Suprapubic skin (tissue), 4 donors: ENCODE data around the gene MYH16. TPM values are rescaled to one million over a fixed set of nuclear protein-coding genes. Genes with fewer than 3 reads are reported as not detected.
"Not testable (repeated sequence)": the region's sequence is repeated elsewhere in the genome, so short reads cannot be mapped to it uniquely, and the experiment has no call there.

Experiments used
- DNase-seq, 2 donors: peaks; one replicate each; pipeline ENCODE4 v3.0.0-alpha.2; 2019; ENCODE audit warnings: low spot score in 2 of 2
- H3K27ac ChIP-seq: fragments of 200-600 bp; sonication (generic); one replicate; pipeline ENCODE4 v1.5.1; 2019
- H3K27me3 ChIP-seq: fragments of 200-600 bp; sonication (generic); one replicate; pipeline ENCODE4 v1.5.1; 2019
- H3K36me3 ChIP-seq: fragments of 200-600 bp; sonication (generic); one replicate; pipeline ENCODE4 v1.5.1; 2019
- H3K4me1 ChIP-seq: fragments of 200-600 bp; sonication (generic); one replicate; pipeline ENCODE4 v1.5.1; 2019
- H3K4me3 ChIP-seq: fragments of 200-600 bp; sonication (generic); one replicate; pipeline ENCODE4 v1.5.1; 2019; ENCODE audit warnings: mild to moderate bottlenecking
- H3K9me3 ChIP-seq: fragments of 200-600 bp; sonication (generic); one replicate; pipeline ENCODE4 v1.5.1; 2019
- CTCF ChIP-seq, 2 donors: fragments of 200-600 bp in 1 of 2; fragments of 450-650 bp in 1 of 2; sonication (generic) in 1 of 2; IDR thresholded peaks; one replicate each; pipeline ENCODE4 v1.5.1; 2016 to 2019; ENCODE audit warnings: antibody characterized with exemption in 2 of 2, mild to moderate bottlenecking in 1 of 2, moderate library complexity in 1 of 2
- EP300 ChIP-seq: sonication (generic); formaldehyde crosslinking; IDR thresholded peaks from one replicate; pipeline ENCODE4 v1.6.1; 2017; ENCODE audit warnings: antibody characterized with exemption
- POLR2A ChIP-seq, 2 donors: fragments of 450-650 bp; IDR thresholded peaks; one replicate each; pipeline ENCODE4 v1.6.1; 2017; ENCODE audit warnings: antibody characterized with exemption in 2 of 2, mild to moderate bottlenecking in 2 of 2, moderate library complexity in 2 of 2
- POLR2AphosphoS5 ChIP-seq, 3 donors: sonication (generic); formaldehyde crosslinking; IDR thresholded peaks; one replicate each; pipeline ENCODE4 v1.6.1; 2017; ENCODE audit warnings: antibody characterized with exemption in 3 of 3
- WGBS: methylation state at CpG from one replicate; pipeline ENCODE4 v1.1.5; 2018; 5-methylcytosine and 5-hydroxymethylcytosine counted together
- total RNA-seq, 4 donors: library from RNA; depleted of rRNA; stranded (reverse); fragments of >200 nt; gene quantifications; one replicate each; pipeline ENCODE4 v1.1.0, GENCODE V29; 2016

MYH16 gene
- total RNA-seq, 4 donors from 2014 or later = not detected

DNA sequence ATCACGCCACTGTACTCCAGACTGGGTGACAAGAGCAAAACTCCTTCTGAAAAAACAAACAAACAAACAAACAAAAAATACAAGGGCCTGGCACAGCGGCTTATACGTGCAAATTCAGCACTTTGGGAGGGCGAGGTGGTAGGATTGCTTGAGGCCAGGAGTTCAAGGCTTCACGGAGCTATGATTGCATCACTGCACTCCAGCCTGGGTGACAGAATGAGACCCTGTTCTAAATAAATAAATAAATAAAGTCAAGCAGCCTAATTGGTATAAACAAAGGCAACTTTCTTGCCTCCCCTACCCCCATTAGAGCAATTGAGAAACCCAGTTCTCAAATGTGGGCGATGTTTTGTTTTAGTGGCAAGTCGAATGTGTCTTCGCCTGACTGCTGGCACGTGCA, 38.5 kb upstream of the MYH16 start:
- TF ChIP-seq POLR2A (IDR thresholded peaks at IDR 0.05) (no peak), EP300 (no peak), POLR2AphosphoS5 (IDR thresholded peaks at IDR 0.05) (no peak), CTCF (IDR thresholded peaks at IDR 0.05) (no peak)
- Histone ChIP-seq H3K27me3 (peaks cover 3% of the 10 kb centered on the region), H3K9me3 (no peaks in the 10 kb centered on the region), H3K36me3 (no peaks in the 10 kb centered on the region), H3K27ac (no peak overlapping the region), H3K4me1 (no peaks in the 10 kb centered on the region), H3K4me3 (no peak overlapping the region)
- 83% methylated on average over 9 of the region's 9 CpGs for WGBS
- no peak for DNase-seq

GRCh38 chr7:99235925-99236324, 36.7 kb upstream of the MYH16 start:
- no peak for DNase-seq
- H3K36me3 ChIP-seq = no peaks in the 10 kb centered on the region
- no peak for TF ChIP-seq CTCF (IDR thresholded peaks at IDR 0.05)
- no peak for TF ChIP-seq EP300
- no peak for TF ChIP-seq POLR2AphosphoS5 (IDR thresholded peaks at IDR 0.05)
- TF ChIP-seq POLR2A (IDR thresholded peaks at IDR 0.05) = no peak

DNA sequence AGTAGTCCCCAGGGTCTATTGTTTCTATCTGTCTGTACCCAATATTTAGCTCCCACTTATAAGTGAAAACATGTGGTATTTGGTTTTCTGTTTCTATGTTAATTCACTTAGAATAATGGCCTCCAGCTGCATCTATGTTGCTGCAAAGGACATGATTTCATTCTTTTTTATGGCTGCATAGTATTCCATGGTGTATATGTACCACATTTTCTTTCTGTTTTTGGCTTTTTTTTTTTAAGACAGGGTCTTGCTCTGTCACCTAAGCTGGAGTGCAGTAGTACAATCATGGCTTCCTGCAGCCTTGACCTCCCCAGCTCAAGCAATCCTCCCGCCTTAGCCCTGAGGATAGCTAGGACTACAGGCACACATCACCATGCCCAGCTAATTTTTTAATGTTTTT, 34.8 kb upstream of the MYH16 start:
- not testable (repeated sequence) for H3K4me3 ChIP-seq, H3K4me1 ChIP-seq, H3K36me3 ChIP-seq, DNase-seq, H3K9me3 ChIP-seq, H3K27ac ChIP-seq, H3K27me3 ChIP-seq
- 86% methylated on average over 1 of the region's 1 CpG for WGBS

More at GRCh38 chr7:99235925-99236324, 36.7 kb upstream of the MYH16 start:
- Histone ChIP-seq H3K27me3 (peaks cover 3% of the 10 kb centered on the region), H3K27ac (no peak overlapping the region), H3K9me3 (no peaks in the 10 kb centered on the region), H3K4me3 (no peak overlapping the region), H3K4me1 (no peaks in the 10 kb centered on the region)
- WGBS = 83% methylated on average over 10 of the region's 12 CpGs

GRCh38 chr7:99238558-99239341, 33.9 kb upstream of the MYH16 start:
- H3K4me1 ChIP-seq = no peaks in the 10 kb centered on the region
- H3K27me3 ChIP-seq = peaks cover 3% of the 10 kb centered on the region
- no peak overlapping the region for H3K27ac ChIP-seq
- H3K9me3 ChIP-seq = no peaks in the 10 kb centered on the region
- TF ChIP-seq POLR2AphosphoS5 (IDR thresholded peaks at IDR 0.05) (no peak), POLR2A (IDR thresholded peaks at IDR 0.05) (no peak), EP300 (no peak), CTCF (IDR thresholded peaks at IDR 0.05) (no peak)
- WGBS = 70% methylated on average over 12 of the region's 15 CpGs
- no peak overlapping the region for H3K4me3 ChIP-seq
- no peak for DNase-seq
- H3K36me3 ChIP-seq = no peaks in the 10 kb centered on the region

DNA sequence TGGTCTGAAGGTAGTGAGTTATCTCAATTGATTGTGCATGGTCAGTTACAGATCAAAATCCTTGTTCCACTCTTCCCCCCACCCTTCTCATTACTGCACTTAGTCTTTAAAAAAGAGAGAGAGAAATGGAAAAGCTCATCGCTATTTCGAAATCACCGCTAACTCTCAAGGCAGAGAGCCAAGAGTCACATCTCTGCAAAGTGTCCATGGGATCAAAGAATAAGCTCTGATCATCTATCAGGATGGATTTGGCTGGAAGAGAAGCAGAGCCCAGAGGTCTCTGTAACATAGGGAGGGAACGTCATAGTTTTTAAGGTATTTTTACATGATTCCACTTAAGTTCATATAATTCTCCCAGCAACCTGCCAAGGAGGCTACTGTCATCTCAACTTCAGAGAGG, 30.0 kb upstream of the MYH16 start:
- WGBS = 84% methylated on average over 4 of the region's 4 CpGs
- Histone ChIP-seq H3K36me3 (no peaks in the 10 kb centered on the region), H3K27ac (no peak overlapping the region), H3K4me1 (no peaks in the 10 kb centered on the region), H3K9me3 (no peaks in the 10 kb centered on the region), H3K27me3 (peaks cover 3% of the 10 kb centered on the region), H3K4me3 (no peak overlapping the region)
- TF ChIP-seq CTCF (IDR thresholded peaks at IDR 0.05) = no peak
- TF ChIP-seq POLR2AphosphoS5 (IDR thresholded peaks at IDR 0.05) = no peak
- TF ChIP-seq POLR2A (IDR thresholded peaks at IDR 0.05) = no peak
- no peak for TF ChIP-seq EP300
- no peak for DNase-seq
